ENCODE data around the gene C16orf86. TPM values are rescaled to one million over a fixed set of nuclear protein-coding genes. Genes with fewer than 3 reads are reported as not detected.
"Not testable (repeated sequence)": the region's sequence is repeated elsewhere in the genome, so short reads cannot be mapped to it uniquely, and the experiment has no call there.

The C16orf86 gene
- total RNA-seq, 3 donors from 2014 or later, result 0.35 to 0.63 (median 0.46) TPM

DNA sequence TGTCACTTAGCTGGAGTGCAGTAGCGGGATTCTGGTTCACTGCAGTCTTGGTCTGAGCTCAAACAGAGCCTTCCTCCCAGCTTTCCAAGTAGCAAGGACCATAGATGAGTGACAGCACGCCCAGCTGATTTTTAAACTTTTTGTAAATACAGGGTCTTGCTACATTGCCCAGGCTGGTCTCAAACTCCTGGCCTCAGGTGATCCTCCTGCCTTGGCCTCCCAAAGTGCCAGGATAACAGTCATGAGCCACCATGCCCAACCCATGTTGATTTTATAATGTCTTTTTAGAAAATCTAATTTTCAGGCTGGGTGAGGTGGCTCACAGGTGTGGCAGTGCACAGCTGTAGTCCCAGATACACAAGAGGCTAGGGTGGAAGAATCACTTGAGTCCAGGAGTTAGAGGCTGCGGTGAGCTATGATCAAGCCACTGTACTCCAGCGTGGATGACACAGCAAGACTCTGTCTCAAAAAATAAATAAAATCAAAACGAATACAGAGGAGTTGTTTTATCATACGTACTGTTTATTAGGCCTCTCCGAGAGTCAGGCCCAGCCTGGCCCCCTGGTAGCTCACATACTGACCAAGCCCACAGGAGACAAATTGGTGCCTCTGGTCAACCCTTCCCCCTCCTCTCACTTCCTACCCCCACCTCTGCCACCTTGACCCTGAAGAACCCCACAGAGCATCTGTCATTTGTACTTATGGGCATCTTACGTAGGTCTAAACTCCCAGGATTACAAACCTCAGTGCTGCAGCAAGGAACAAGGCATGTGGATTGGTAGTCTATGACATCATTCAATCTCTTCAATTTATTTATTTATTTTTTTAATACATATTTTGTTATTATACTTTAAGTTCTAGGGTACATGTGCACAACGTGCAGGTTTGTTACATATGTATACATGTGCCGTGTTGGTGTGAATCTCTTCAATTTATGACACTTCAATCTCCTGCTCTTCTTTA lies 13.6 kb downstream of the C16orf86 start:
- Mint-ChIP-seq H3K4me3 (no peak overlapping the region), H3K27me3 (ENCODE audit: low read depth) (no peaks in the 10 kb centered on the region), H3K9me3 (no peaks in the 10 kb centered on the region), H3K4me1 (ENCODE audit: low read depth) (peaks cover 7% of the 10 kb centered on the region), H3K36me3 (ENCODE audit: insufficient read depth) (peaks cover 8% of the 10 kb centered on the region)
- no peak for DNase-seq
- ATAC-seq, result no peak

DNA sequence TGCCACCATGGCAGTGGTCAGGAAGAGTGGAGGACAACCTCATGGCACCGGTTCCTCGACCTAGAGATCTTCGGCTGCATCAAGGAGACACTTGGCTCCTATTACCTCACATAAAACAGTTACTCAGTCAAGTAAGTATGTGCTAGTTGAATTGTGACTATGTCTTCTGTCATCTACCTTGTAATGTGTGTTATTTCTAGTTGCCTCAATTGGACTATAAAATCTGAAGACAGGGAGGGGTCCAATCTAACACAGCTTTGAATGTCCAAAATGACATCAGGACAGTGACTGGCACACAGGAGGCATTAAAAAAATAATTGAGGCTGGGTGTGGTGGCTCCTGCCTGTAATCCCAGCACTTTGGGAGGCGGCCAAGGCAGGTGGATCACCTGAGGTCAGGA lies 17.2 kb downstream of the C16orf86 start:
- peaks cover 19% of the 10 kb centered on the region for H3K4me1 Mint-ChIP-seq (ENCODE audit: low read depth)

DNA sequence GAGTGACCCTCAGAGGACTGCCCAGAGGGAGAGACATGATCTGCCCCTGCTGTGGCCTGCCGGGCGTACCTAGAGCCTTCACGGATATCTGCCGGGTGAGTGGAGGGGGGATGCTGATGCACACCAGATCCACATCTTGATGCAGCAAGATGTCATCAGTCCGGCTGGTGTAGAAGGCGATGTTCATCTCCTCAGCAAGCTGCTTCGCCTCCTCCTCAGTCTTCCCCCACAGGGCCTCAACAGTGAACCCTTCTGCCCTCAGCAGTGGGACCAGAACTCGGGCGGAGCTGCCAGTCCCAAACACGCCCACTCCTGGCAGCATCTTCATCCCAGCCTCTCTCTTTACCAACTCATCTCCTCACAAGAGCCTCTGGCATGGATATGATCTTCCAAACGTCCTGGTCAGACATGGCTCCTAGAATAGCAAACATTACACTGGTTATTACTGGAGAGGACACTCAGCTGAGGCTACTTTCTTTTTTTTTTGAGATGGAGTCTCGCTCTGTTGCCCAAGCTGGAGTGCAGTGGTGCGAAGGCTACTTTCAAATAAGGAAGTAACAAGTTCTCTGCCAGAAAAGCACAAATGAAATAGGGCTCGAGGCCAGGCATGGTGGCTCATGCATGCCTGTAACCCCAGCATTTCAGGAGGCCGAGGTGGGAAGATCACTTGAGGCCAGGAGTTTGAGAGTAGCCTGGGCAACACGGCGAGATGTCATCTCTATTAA lies 18.9 kb downstream of the C16orf86 start:
- no peak for ATAC-seq
- H3K27me3 Mint-ChIP-seq (ENCODE audit: low read depth), result no peaks in the 10 kb centered on the region
- H3K36me3 Mint-ChIP-seq (ENCODE audit: insufficient read depth), result peaks cover 11% of the 10 kb centered on the region
- no peak for DNase-seq
- no peaks in the 10 kb centered on the region for H3K9me3 Mint-ChIP-seq
- H3K4me3 Mint-ChIP-seq, result no peak overlapping the region
- peaks cover 19% of the 10 kb centered on the region for H3K4me1 Mint-ChIP-seq (ENCODE audit: low read depth)

More for the DNA sequence above, 17.2 kb downstream of the C16orf86 start:
- no peak for DNase-seq
- Mint-ChIP-seq H3K36me3 (ENCODE audit: insufficient read depth) (peaks cover 11% of the 10 kb centered on the region), H3K9me3 (no peaks in the 10 kb centered on the region), H3K4me3 (no peak overlapping the region), H3K27me3 (ENCODE audit: low read depth) (no peaks in the 10 kb centered on the region)
- no peak for ATAC-seq

DNA sequence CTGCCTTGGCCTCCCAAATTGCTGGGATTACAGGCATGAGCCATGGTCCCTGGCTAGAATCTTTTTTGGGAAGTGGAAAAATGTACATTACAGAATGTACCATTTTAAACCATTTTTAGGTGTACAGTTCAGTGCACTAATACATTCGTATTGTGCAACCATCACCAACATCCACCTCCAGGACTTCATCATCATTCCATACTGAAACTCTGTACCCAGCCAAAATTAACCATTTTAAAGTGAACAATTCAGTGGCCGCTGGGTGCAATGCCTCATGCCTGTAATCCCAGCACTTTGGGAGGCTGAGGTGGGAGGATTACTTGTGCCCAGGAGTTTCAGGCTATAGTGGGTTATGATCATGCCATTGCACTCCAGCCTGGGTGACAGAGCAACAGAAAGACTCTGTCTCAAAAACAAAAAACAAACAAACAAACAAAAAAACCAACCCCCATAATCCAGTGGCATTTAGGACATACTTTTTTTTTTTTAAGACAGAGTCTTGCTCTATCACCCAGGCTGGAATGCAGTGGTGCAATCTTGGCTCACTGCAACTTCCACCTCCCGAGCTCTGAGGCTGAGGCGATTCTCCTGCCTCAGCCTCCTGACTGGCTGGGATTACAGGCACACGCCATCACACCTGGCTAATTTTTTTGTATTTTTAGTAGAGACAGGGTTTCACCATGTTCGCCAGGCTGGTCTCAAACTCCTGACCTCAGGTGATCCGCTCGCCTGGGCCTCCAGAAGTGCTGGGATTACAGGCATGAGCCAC lies 27.1 kb downstream of the C16orf86 start:
- not testable (repeated sequence) for H3K36me3 Mint-ChIP-seq (ENCODE audit: insufficient read depth); H3K27me3 Mint-ChIP-seq (ENCODE audit: low read depth); ATAC-seq; DNase-seq; H3K9me3 Mint-ChIP-seq; H3K4me1 Mint-ChIP-seq (ENCODE audit: low read depth); H3K4me3 Mint-ChIP-seq

DNA sequence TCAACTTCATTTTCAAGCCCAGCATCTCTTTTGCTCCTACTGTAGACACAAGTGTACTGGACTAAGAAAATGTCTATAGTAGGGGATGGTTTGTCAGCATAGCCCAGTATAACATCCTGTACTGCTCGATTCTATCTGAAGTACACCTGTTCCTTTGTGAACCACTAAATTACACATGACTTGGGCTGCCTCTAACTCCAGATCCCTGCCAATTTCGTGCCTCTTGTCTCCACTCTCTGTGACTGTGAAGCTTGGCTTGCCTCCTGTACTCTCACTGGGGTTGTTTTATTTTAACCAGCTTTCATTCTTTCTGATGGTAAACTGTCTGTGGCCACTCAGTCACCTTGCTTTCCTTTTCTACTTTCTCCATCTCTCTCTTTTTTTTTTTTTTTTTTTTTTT lies 28.0 kb downstream of the C16orf86 start:
- Mint-ChIP-seq H3K9me3 (no peaks in the 10 kb centered on the region), H3K4me3 (no peak overlapping the region)

DNA sequence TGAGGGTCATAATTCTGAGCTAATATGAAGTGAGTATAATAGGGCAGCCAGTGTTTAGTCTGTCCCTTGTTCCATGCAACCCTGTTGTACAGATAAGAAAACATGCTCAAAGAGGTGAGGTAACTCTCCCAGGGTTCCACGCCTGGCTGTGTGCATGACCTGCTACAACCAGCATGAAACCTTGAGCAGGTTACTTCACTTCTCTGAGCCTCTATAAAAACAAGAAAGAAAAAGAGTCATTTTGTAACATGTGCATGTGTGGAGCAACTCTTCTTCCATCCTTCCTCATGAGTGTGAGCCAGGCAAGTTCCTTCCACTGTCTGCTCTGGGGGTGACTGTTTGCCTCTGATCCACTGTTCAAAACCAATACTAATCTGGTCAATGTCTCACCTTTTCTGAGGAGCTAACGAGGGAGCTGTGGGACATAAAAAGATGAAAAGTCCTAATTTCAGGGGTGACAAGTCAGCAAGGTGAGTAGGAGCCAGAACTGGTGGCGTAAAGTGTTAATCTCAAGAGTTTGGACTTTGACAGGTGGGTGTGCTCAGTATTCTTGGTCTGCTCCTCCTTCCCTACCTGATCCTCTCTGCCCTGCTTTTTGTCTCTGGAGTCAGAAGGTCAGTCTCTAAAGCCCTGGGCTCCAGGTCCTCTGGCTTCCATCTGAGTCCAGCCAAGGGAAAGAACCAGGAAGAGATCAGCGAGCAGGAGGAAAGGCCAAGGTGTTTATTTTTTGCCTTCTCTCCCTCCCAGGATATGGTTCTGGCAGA lies 31.0 kb downstream of the C16orf86 start:
- H3K27me3 Mint-ChIP-seq (ENCODE audit: low read depth), result no peaks in the 10 kb centered on the region
- ATAC-seq, result no peak
- H3K9me3 Mint-ChIP-seq, result no peaks in the 10 kb centered on the region
- DNase-seq, result no peak
- peaks cover 9% of the 10 kb centered on the region for H3K36me3 Mint-ChIP-seq (ENCODE audit: insufficient read depth)
- H3K4me3 Mint-ChIP-seq, result no peak overlapping the region
- H3K4me1 Mint-ChIP-seq (ENCODE audit: low read depth), result peaks cover 3% of the 10 kb centered on the region

More for the DNA sequence above, 28.0 kb downstream of the C16orf86 start:
- ATAC-seq (no peak), DNase-seq (no peak)
- Mint-ChIP-seq H3K36me3 (ENCODE audit: insufficient read depth) (peaks cover 9% of the 10 kb centered on the region), H3K27me3 (ENCODE audit: low read depth) (no peaks in the 10 kb centered on the region), H3K4me1 (ENCODE audit: low read depth) (peaks cover 9% of the 10 kb centered on the region)

DNA sequence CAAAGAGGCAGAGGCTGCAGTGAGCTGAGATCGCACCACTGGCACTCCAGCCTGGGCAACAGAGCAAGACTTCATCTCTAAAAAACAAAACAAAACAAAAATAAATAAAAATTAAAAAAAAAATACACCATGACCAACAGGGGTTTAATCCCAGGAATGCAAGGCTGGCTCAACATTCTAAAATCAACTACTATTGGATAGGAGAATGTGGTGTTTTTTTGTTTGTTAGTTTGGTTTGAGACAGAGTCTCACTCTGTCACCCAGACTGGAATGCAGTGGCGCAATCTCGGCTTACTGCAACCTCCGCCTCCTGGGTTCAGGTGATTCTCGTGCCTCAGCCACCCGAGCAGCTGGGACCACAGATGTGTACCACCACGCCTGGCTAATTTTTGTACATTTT lies 32.7 kb downstream of the C16orf86 start:
- Mint-ChIP-seq H3K4me3 (no peak overlapping the region), H3K9me3 (no peaks in the 10 kb centered on the region), H3K36me3 (ENCODE audit: insufficient read depth) (peaks cover 9% of the 10 kb centered on the region), H3K27me3 (ENCODE audit: low read depth) (no peaks in the 10 kb centered on the region), H3K4me1 (ENCODE audit: low read depth) (peaks cover 11% of the 10 kb centered on the region)
- DNase-seq (no peak), ATAC-seq (no peak)

DNA sequence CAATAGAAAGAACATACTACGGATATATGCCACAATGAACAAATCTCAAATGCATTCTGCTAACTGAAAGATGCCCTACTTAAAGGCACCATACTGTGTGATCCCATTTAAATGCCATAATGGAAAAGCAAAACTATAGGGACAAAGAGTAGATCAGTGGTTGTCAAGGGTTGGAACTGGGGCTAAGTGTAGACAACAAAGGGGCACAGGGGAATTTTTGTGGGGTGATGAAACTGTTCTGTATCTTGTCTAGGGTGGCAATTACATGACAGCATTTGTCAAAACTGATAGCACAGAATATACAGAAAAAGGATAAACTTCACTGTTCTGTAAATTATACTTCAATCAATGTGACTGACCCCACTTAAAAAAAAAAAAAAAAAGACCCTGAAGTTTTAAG lies 34.8 kb downstream of the C16orf86 start:
- Mint-ChIP-seq H3K27me3 (ENCODE audit: low read depth) (no peaks in the 10 kb centered on the region), H3K4me1 (ENCODE audit: low read depth) (peaks cover 18% of the 10 kb centered on the region), H3K36me3 (ENCODE audit: insufficient read depth) (peaks cover 9% of the 10 kb centered on the region), H3K4me3 (no peak overlapping the region), H3K9me3 (no peaks in the 10 kb centered on the region)
- no peak for DNase-seq
- no peak for ATAC-seq

DNA sequence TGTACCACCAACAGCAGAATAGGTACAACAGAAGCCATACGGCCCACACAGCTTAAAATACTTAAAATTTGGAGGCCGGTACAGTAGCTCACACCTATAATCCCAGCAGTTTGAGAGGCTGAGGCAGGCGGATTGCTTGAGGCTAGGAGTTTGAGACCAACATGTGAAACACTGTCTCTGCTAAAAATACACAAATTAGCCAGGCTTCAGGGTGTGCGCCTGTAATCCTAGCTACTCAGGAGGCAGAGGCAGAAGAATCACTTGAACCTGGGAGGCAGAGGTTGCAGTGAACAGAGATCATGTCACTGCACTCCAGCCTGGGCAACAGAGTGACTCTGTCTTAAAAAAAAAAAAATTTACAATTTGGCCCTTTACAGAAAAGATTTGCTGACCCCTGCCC lies 35.5 kb downstream of the C16orf86 start:
- H3K27me3 Mint-ChIP-seq (ENCODE audit: low read depth), result no peaks in the 10 kb centered on the region
- H3K36me3 Mint-ChIP-seq (ENCODE audit: insufficient read depth), result peaks cover 9% of the 10 kb centered on the region
- no peaks in the 10 kb centered on the region for H3K9me3 Mint-ChIP-seq
- ATAC-seq, result no peak
- no peak for DNase-seq
- peaks cover 18% of the 10 kb centered on the region for H3K4me1 Mint-ChIP-seq (ENCODE audit: low read depth)
- H3K4me3 Mint-ChIP-seq, result no peak overlapping the region

DNA sequence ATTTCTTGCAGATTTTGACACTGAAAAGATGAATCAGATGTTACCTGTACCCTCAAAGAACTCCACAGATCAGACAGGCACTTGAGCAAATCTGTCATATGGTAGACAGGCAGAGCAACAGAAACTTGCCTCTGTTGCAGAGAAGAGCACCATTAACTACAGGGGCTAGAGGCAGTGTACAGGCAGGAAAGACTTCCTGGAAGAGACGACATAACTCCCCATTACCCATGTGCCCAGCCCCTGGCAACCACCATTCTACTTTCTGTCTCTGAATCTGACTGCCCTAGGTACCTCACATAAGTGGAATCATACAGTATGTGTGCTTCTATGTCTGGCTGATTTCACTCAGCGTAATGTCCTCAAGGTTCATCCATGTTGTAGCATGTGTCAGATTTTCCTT lies 37.0 kb downstream of the C16orf86 start:
- no peak for DNase-seq
- ATAC-seq, result peak; percentile 56 to 65
- H3K27me3 Mint-ChIP-seq (ENCODE audit: low read depth), result no peaks in the 10 kb centered on the region
- no peaks in the 10 kb centered on the region for H3K9me3 Mint-ChIP-seq
- H3K4me1 Mint-ChIP-seq (ENCODE audit: low read depth), result peaks cover 18% of the 10 kb centered on the region
- H3K36me3 Mint-ChIP-seq (ENCODE audit: insufficient read depth), result peaks cover 1% of the 10 kb centered on the region
- H3K4me3 Mint-ChIP-seq, result no peak overlapping the region

DNA sequence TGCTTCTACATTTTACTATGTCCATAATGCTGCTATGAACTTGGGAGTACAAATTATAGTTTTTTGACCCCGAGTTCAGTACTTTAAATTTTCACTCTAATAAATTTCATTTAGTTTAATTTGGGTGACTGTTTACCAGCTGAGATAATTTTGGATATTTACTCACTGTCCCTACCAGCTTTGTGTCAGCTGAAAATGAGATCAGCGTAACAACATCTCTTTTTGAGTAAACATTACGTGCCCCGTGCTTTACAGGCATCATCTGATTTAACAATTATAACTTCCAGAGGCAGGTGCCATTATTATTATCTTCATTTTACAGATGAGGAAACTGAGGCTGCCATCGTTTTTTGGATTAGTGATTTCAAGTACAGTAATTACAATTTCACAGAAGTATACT lies 37.5 kb downstream of the C16orf86 start:
- Mint-ChIP-seq H3K4me3 (no peak overlapping the region), H3K4me1 (ENCODE audit: low read depth) (peaks cover 18% of the 10 kb centered on the region), H3K9me3 (no peaks in the 10 kb centered on the region), H3K36me3 (ENCODE audit: insufficient read depth) (no peaks in the 10 kb centered on the region), H3K27me3 (ENCODE audit: low read depth) (no peaks in the 10 kb centered on the region)
- DNase-seq (no peak), ATAC-seq (no peak)

DNA sequence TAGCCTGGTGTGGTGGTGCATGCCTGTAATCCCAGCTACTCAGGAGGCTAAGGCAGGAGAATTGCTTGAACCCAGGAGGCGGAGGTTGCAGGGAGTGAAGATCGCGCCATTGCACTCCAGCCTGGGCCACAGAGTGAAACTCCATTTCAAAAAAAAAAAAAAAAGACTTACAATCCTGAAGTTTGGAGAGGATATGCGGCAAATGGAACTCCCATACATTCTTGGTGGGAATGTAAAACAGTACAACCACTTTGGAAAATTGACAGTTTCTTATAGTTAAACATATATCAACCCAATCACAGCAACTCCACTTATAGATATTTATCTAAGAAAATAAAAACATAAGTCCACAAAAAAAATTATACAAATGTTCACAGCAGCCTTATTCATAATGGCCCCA lies 40.6 kb downstream of the C16orf86 start:
- DNase-seq, result no peak
- H3K27me3 Mint-ChIP-seq (ENCODE audit: low read depth), result no peaks in the 10 kb centered on the region
- peaks cover 3% of the 10 kb centered on the region for H3K36me3 Mint-ChIP-seq (ENCODE audit: insufficient read depth)
- no peak overlapping the region for H3K4me3 Mint-ChIP-seq
- peaks cover 26% of the 10 kb centered on the region for H3K4me1 Mint-ChIP-seq (ENCODE audit: low read depth)
- H3K9me3 Mint-ChIP-seq, result no peaks in the 10 kb centered on the region
- ATAC-seq, result no peak

DNA sequence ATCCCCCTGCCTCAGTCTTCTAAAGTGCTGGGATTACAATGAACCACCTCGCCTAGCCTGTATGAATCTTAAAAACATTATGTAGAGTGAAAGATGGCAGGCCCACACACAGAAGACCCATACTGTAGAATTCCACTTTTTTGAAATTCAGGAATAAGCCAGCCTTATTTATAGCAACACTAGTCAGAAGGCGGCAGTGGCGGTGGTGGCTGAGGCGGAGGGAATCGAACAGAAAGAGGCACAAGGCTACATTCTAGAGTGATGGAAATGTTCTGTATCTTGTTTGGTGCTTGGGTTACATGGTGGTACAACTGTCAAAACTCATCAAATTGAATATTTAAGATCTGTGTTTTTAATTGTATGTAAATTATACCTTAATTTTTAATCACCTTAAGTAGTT lies 41.2 kb downstream of the C16orf86 start:
- Mint-ChIP-seq H3K4me1 (ENCODE audit: low read depth) (peaks cover 26% of the 10 kb centered on the region), H3K27me3 (ENCODE audit: low read depth) (no peaks in the 10 kb centered on the region), H3K36me3 (ENCODE audit: insufficient read depth) (peaks cover 3% of the 10 kb centered on the region), H3K4me3 (no peak overlapping the region), H3K9me3 (no peaks in the 10 kb centered on the region)
- no peak for DNase-seq
- ATAC-seq, result no peak

DNA sequence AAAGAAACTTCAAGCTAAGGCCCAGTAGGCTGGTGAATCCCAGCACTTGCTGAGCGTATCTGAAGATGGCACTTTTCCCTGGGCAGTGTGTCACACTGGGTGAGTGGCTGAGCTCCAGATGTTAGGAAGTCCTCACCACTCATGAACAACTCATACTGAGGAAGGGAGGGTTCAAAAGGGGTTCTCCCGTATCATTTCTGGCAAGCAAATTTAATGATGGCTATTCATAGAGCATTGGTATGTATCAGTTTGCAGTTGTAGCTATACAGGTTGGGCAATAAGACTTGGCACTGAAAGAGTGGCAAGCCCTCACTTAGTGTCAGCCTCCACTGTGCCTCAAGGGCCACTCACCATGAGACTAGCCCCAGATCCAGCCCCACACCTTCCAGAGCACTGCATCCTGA lies 41.8 kb downstream of the C16orf86 start:
- no peak overlapping the region for H3K4me3 Mint-ChIP-seq
- no peak for DNase-seq
- peaks cover 4% of the 10 kb centered on the region for H3K36me3 Mint-ChIP-seq (ENCODE audit: insufficient read depth)
- H3K4me1 Mint-ChIP-seq (ENCODE audit: low read depth), result peaks cover 24% of the 10 kb centered on the region
- no peaks in the 10 kb centered on the region for H3K27me3 Mint-ChIP-seq (ENCODE audit: low read depth)
- no peak for ATAC-seq
- H3K9me3 Mint-ChIP-seq, result no peaks in the 10 kb centered on the region

All from activated T-cell treated with anti-CD3 and anti-CD28 coated beads, Interleukin-2, amount 50 U/mL, for 4 hours (primary cell).